GM18870 (cell line): Measurements from ENCODE around the gene GARIN1A.
"Not testable (repeated sequence)": the region's sequence is repeated elsewhere in the genome, so short reads cannot be mapped to it uniquely, and the experiment has no call there.

Source experiments
- ATAC-seq: cut with Tn5 transposase; IDR thresholded peaks from one replicate; pipeline ENCODE4 v1.9.1; 2021; ENCODE audit warnings: moderate library complexity; ENCODE audit not compliant: unreplicated experiment

Gene GARIN1A

DNA sequence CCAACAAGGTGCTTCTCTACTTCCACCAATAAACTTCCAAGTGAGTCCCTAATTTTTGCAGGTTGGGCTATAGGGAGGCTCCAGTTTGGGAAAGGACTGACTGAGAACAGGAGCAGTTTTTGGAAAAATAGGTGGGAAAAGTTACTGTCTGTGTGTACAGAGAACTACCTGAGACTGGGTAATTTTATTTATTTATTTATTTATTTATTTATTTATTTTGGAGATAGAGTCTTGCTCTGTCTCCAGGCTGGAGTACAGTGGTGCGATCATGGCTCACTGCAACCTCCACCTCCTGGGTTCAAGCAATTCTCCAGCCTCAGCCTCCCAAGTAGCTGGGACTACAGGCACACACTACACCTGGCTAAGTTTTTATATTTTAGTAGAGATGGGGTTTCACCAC is 11.2 kb downstream of the GARIN1A start:
- ATAC-seq = not testable (repeated sequence)

- ATAC-seq = not testable (repeated sequence)
Observed at GRCh38 chr7:128683738-128684137, 11.6 kb downstream of the GARIN1A start.

DNA sequence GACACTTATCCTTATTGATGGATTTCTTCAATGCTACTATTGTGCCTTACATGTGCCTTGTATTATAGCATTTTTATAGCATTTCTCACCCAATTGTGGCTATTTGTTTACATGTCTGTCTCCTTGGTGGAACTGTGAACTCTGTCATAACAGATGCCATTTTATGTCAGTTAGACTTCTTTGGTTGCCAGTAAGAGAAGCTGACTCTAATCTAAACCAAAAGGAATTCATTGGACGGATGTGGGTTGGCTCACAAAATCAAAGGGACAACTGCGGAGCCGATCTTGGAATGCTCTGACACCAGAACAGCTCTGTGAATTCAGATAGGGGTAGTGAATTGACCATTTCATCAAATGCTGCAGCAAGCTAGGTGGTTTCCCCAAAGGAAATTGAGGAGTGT is 15.0 kb downstream of the GARIN1A start:
- ATAC-seq = no peak

GRCh38 chr7:128688492-128688891 is 16.4 kb downstream of the GARIN1A start:
- ATAC-seq = no peak

DNA sequence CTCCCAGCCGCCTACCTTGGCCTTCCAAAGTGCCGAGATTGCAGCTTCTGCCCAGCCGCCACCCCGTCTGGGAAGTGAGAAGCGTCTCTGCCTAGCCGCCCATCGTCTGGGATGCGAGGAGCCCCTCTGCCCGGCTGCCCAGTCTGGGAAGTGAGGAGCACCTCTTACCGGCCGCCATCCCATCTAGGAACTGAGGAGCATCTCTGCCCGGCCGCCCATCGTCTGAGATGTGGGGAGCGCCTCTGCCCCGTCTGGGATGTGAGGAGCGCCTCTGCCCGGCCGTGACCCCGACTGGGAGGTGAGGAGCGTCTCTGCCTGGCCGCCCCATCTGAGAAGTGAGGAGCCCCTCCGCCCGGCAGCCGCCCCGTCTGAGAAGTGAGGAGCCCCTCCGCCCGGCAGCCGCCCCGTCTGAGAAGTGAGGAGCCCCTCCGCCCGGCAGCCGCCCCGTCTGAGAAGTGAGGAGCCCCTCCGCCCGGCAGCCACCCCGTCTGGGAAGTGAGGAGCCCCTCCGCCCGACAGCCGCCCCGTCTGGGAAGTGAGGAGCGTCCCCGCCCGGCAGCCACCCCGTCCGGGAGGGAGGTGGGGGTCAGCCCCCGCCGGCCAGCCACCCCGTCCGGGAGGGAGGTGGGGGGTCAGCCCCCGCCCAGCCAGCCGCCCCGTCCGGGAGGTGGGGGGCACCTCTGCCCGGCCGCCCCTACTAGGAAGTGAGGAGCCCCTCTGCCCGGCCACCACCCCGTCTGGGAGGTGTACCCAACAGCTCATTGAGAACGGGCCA is 17.3 kb downstream of the GARIN1A start:
- ATAC-seq = not testable (repeated sequence)

- ATAC-seq = no peak
Observed at GRCh38 chr7:128691227-128691626, 19.1 kb downstream of the GARIN1A start.

DNA sequence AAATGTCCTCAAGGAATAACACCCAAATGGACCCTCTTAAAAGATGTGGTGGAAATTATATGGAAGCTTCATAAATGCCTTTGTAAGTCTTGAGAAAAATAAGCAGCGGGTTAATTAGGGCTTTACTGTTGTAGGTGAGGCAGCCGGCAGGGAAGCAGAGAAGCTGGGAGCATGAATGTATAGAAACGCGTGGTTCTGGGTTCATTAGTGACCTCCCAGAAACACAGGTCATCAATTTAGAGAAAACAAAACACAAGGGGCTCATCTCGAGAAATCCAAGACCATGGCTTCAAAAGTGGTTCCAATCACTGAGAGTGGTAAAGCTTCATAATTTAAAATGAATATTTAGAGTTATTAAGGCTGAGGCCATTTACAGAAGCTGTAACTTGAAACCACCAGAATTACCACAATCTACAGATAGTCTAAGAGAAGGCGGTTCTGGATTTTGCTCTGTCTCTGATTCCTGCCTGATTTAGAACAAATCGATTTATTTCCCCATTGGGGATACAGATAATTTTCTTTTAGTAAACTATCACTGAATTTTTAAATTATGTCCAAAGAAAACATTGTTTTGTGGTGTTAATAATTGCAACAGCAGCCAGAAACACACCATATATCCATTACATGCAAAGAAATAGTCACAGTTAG is 20.7 kb downstream of the GARIN1A start:
- ATAC-seq = no peak

GRCh38 chr7:128693373-128694015 is 21.4 kb downstream of the GARIN1A start:
- ATAC-seq = no peak

DNA sequence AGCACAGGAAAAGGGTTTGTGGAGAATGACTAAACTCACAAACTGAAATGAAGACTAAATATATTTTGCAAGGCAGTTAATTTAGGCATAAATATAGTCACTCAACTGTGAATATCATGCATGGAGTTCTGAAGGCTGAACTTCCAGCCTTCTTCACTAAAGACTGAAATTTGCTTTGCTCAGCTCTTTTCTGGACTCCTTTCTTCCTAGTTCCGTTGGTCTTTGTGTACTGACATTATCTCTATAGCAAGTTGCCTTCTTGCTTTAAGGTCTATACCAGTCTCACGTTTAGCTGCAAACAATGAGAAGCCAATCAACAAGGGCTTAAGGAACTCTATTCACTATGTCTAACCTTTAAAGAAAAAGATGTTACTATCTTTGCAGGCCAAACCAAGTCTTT is 22.6 kb downstream of the GARIN1A start:
- no peak for ATAC-seq

DNA sequence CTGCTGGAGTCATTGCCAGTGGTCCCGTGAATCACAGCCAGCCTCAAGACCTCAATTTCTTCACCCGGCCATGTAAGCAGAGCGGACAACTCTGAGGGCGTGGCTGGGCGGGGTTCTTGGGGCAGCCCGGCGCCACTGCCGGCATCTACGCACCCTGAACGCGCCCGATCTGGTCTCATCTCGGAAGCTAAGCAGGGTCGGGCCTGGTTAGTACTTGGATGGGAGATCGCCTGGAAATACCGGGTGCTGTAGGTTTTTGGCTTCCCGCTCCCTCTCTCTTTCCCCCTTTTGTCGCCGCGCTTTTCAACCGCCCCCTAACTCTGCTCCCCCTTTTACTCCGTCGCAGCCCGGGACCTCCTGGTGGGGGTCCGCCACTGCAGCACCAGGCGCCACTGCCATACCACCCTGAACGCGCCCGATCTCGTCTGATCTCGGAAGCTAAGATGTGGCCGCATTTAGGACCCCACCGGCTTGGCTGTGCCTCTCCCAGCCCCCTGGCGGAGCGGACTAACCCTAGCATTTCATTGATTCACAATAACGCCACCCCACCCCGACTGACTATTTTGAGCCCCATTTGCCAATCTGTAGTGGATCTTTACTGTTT is 25.3 kb downstream of the GARIN1A start:
- ATAC-seq = no peak

GRCh38 chr7:128699196-128699712 is 27.2 kb downstream of the GARIN1A start:
- ATAC-seq = no peak

- ATAC-seq = no peak
Observed at GRCh38 chr7:128699895-128700294, 27.8 kb downstream of the GARIN1A start.

GRCh38 chr7:128701062-128701785 is 29.1 kb downstream of the GARIN1A start:
- no peak for ATAC-seq

DNA sequence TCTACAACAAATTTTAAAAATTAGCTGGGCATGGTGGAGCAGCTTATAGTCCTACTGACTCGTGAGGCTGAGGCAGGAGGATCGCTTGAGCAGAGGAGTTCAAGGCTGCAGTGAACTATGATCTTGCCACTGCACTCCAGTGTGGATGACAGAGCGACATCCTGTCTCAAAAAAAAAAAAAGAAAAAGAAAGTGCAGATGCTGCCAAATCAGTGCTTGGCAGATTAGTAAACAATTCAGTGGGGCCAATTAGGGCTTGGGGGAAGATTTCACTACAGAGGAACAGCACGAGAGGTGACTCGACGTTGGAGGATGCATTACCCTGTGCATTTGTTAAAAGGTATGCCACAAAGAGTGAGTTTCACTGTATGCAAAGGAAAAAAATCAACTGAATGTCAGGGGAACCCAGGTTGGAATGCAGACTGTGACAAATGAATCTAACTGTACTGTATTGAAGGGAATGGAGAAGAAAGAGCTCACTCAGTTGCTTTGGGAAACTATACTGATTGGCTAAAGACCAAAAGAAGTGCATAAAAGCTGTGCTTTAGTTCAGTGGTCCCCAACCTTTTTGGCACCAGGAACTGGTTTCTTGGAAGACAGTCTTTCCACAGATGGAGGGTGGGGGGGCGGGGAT is 31.6 kb downstream of the GARIN1A start:
- ATAC-seq = no peak

- ATAC-seq = no peak
Observed at GRCh38 chr7:128705891-128706333, 33.8 kb downstream of the GARIN1A start.

- no peak for ATAC-seq
Observed at GRCh38 chr7:128707752-128708151, 35.7 kb downstream of the GARIN1A start.

DNA sequence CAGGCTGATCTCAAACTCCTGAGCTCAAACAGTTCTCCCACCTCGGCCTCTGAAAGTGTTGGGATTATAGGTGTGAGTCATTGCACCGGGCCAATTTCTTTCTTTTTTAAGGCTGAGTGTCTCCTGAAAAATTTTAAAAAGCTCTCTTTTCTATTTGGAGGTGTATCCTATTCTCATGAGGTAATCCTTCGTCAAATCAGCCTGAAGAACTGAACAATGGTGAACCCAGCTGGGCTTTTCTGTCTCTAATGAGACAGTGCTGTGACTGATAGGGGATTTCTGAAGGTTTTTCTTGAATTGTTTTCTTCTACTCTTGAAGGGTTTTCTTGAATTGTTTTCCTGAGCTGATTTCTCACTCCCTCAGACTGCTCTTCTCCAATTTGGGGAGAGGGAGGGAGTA is 36.1 kb downstream of the GARIN1A start:
- no peak for ATAC-seq

DNA sequence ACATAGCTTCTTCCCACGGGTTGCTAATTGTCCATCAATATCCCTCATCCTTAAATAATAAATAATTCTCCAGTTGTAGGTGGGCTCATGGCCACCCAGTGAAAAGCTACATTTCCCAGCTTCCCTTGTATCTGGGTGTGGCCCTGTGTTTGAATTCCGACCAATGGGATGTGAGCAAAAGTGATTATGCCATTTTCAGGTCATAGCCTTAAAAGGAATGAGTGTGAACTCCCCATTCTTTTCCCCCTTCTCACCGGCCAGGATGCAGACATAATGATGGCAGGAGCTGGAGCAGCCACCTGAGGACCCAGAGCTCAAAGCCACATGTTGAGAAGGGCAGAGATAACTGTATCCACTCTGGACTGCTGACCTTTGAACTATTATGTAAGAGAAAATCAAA is 36.7 kb downstream of the GARIN1A start:
- no peak for ATAC-seq

- ATAC-seq = no peak
Observed at GRCh38 chr7:128710481-128710880, 38.4 kb downstream of the GARIN1A start.

GRCh38 chr7:128713794-128714193 is 41.7 kb downstream of the GARIN1A start:
- no peak for ATAC-seq
